CD4-positive, alpha-beta T cell treated with Interleukin-17A for 1 hour (primary cell): ENCODE measurements around the gene KRTAP5-4.
"Not testable (repeated sequence)": the region's sequence is repeated elsewhere in the genome, so short reads cannot be mapped to it uniquely, and the experiment has no call there.

Source experiments
- DNase-seq: peaks from one replicate; pipeline ENCODE4 v3.0.0-alpha.2; 2020

KRTAP5-4 gene, protein sequence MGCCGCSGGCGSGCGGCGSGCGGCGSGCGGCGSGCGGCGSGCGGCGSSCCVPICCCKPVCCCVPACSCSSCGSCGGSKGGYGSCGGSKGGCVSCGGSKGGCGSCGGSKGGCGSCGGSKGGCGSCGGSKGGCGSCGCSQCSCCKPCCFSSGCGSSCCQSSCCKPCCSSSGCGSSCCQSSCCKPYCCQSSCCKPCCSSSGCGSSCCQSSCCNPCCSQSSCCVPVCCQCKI

DNA sequence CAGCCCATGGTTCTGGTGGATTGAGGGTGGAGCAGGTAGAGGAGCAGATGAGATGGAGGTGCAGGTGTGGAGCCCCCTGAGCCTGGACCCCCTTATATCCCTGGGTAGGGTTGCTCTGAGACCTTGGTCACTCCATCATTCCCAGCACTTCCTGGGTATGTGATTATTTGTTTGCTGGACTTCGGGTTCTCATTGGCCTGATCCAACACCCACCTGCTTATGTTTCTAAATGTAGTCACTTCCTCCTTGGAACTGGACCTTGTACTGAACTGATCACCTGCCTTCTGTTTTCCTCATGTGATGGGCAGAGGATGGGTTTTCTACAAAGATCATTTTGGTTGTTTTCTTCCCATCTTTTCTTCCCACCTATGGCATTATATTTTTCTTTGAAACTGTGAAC, at the start of gene KRTAP5-4:
Gene KRTAP5-4 (minus strand): TSS at position 53 of the 400 bp plus-strand sequence. CDS start 45 bp downstream, at position 8.
- DNase-seq = no peak

DNA sequence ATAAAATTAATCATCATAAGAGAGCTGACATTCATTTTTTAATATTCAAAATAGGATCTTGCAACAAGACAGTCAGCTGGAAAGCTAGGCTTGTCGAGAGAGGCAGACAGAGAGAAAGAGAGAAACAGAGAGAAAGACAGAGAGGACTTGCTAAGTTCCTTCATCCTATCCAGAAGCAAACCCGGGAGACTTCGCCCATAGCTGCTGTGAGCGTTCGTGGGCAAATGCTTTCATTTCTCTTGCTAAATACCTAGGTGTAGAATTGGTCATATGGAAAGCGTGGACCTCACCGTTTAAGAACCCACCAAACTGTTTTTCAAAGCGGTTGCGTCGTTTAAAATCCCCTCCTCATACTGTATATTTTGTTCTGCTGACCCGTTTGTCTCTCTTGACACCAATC, 49.7 kb upstream of the KRTAP5-4 start:
- no peak for DNase-seq

DNA sequence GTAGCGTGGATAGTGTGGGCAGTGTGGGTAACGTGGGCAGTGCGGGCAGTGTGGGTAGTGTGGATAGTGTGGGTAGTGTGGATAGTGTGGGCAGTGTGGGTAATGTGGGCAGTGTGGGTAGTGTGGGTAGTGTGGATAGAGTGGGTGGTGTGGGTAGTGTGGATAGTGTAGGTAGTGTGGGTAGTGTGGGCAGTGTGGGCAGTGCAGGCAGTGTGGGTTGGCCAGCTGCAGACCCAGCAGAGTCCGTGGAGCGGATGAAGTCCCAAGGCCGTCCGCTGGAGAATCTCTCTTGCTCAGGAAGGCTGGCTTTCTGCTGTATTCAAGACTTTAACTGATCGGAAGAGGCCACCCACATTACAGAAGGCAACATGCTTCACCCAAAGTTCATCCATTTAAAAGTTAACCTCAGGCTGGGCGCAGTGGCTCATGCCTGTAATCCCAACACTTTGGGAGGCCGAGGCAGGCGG, 49.0 kb upstream of the KRTAP5-4 start:
- no peak for DNase-seq

DNA sequence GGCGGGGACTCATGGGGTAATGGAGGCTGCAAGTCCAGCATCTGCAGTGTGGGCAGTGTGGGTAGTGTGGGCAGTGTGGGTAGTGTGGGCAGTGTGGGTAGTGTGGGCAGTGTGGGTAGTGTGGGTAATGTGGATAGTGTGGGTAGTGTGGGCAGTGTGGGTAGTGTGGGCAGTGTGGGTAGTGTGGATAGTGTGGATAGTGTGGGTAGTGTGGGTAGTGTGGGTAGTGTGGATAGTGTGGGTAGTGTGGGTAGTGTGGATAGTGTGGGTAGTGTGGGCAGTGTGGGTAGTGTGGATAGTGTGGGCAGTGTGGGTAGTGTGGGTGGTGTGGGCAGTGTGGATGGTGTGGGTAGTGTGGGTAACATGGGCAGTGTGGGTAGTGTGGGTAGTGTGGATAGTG, 48.5 kb upstream of the KRTAP5-4 start:
- DNase-seq = not testable (repeated sequence)

DNA sequence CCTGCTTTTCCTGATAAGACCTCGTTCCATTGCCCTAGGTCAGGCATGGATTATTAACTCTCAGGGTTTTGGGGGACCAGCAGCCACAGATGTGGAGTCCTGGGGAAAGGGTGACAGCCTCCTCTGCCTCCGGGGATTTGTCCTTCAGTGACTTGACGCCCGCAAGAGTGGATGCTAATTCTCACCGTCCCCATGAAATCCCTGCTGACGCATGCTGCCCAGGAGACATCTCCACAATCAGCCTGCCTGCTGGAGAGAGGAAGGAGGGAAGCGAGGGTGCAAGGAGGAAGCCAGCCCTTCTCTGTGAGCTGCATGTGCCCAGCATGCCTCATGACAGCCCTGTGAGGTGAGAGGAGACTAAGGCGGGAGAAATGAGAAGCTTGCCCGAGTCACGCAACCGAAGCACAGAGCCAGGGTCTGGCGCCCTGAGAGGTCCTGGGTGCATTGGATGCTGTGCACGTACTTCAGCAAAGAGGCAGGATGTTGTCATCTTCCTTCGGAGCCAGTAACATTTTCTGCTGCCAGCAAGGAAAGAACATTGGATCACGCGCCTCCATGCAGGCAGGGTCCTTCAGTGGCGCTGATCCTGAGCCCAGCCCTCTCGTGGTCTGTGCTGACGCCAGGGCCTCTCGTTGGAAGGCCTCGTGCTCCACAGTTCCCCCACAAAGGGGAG, 47.7 kb upstream of the KRTAP5-4 start:
- DNase-seq = no peak

DNA sequence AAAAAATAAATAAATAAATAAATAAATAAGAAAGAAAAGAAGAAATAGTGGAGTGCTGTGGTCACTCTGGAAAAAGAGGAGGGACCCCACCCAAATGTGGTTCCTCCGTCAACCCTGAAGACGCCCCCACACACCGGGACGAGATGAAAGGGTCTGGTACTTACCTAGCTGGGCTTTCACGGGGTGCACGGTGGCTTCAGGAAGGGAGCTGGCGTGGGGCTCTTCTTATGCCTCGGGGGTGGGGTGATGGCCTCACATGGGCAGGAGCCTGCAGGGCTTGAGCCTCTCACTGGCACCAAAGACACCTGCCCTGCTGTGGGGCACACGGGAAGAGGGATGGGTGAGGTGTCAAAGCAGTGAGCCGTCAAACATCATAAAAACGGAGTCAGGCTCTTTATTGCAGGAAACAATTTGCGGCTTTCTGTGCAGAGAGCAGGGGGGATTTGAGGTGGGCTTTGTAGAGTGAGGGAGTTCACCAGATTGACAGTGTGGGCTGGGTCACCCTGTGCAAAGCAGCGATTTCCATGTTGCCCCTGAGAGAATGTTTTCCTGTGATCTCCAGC, 47.1 kb upstream of the KRTAP5-4 start:
- DNase-seq = no peak

DNA sequence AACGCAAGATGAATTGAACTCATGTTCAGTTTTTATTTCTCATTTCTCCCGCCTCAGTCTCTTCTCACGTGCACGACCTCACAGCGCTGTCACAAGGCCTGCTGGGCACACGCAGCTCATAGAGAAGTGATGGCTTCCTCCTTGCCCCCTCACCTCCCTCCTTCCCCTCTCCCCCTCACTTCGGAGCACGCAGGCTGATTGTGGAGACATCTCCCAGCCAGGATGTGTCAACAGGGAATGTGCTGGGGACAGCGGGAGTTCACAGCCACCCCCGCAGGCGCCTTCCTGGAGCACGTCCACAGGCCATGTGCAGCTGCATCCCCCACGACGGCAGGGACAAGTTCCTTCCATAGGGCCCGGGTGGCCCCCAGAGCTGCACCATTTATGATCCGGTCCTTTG, 46.0 kb upstream of the KRTAP5-4 start:
- no peak for DNase-seq

DNA sequence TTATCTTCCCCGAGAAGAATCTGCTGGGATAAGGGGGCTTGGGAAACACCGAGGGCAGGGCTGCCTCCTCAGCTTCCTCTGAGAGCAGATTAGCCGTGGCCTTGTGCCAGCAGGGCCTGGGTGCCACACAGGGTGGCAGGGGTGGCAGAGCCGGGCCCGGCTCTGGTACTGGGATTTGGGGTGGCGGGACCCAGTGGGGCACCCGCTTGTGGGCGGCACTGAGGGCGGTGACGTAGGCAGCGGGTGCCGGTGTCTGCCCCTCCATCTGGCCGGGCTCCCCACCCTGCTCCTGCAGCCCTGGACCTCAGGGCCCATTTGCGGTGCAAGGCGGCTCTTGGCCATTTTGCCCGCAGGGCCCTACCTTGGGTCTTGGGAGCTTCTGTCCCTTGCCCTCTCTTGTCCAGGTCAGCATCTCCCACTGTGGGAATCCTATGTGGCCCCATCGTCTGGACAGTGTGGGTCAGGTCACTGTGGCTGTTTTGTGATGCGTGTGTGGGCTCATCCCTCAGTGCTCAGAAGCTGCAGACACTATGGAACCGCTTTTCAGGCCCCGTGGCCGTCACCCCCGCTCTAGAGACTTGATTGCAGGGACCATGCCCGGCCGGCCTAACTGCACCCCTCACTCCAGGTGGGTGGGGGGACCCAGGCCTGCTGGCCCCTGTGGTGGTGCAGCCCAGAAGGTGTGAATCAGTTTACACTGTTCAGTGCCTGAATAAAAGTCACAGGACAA, 45.3 kb upstream of the KRTAP5-4 start:
- DNase-seq = no peak

DNA sequence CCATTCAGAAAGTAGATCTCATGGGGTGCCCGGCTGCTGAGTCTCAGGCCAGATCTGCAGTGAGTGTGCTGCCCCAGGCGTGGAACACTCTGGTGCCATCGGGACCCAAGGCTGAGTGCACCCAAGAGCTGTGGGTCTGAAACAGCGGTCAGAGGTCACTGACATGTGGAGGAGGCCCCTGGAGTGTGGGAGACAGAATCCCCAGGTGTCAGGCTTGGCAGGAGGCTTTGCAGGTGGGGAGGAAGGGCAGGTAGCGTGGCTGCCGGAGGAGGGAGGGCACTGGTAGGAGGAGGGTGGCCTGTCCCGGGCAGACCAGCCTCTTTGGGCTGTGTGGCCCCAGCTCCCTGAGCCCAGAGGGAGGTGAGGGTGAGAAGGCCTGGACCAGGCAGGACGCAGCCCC, 43.4 kb upstream of the KRTAP5-4 start:
- DNase-seq = no peak

DNA sequence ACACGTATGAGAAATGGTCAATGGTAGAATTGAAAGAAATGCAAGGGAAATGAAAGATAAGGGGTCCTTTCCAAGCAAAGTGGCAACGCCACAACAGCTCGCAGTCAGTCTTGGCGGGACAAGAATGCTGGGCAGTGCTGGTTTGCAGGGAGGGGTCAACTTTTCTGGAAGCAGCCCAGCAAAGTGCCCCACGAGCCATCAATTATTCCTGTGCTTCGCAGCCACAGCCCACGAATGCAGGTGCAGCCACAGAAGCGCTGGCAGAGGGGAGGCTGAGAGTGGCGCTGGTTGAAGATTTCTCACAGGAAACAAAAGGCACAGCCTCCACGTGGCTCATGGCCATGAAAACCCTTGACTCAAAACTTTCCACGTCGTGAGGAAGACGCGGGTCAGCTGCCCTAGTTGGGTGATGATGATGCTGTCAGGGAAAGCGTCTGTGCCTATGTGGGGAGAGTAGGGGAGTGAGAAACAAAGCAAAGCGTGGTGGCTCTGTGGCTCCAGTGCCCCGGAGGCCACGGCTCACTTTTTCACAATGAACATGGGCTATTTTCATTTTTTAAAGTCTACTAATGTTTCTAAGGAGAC, 40.9 kb upstream of the KRTAP5-4 start:
- DNase-seq = not testable (repeated sequence)

DNA sequence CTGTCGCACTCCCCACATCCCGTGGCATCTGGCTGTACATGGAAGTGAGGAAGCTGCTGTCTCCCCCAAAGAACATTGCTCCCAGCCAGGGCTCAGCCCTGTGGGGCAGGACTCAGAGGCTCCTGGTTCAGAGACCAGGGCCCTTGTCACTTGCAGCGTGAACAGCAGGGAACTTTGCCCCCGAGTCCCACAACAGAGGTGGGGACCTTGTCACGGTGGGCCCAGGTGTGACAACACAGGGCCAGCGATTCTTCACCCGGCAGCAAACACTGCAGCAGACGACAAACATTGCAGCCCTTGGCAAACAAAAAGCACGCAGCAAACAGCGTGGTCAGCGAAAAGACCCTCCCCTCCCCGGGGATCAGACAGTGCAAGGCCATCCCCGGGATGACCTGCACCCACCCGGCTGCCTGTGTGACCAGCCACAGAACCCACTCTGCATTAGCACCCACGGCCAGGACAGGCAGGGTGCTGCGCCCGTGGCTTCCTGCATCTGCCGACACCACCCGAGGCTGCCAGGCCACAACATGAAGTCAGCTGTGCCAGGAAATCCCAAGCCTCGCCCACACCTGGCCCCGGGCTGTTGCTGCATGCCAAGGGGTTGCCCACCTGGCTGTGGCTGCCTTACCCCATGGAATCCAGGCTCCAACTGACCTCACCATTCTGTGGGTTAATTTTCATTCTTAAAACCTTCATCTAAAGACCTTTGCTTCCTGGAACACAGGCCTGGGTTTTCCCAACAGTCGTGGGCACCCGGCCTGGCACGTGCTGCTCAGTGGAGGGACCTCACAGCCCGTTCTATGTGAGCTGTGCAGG, 39.7 kb upstream of the KRTAP5-4 start:
- not testable (repeated sequence) for DNase-seq

DNA sequence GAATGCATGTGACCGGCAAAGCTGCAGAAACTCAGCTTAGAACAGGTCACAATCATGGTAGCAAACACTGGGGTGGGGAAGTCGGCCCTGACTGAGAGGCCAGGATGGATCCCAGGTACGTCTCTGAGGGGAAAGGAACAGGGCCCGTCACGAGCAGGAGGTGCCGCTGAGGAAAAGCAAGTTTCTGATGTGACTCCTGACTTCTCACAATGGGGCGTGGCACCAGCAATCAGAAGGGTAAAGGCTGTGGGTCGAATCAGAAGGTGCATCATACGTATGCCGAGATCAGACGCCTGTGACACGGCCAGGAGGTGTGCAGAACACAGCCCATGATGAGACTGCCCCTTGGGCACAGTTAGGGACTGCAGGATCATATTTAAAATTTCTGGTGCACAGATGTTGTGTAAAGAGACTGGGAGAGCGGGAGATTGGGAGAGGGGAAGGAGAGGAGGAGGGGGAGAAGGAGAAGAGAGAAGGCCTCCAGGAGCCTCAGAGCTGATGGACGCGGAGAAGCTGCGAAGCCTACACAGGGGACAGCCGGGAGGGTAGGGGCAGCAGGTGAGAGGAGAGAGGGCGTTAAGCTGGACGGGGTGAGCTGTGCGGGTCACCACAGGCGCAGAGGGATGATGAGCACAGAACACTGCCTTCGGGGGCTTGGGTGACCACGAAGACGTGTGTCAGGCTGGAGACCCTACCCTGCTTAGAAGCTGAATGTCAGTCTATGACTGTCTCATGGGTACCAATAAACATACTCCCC, 38.4 kb upstream of the KRTAP5-4 start:
- DNase-seq = no peak

DNA sequence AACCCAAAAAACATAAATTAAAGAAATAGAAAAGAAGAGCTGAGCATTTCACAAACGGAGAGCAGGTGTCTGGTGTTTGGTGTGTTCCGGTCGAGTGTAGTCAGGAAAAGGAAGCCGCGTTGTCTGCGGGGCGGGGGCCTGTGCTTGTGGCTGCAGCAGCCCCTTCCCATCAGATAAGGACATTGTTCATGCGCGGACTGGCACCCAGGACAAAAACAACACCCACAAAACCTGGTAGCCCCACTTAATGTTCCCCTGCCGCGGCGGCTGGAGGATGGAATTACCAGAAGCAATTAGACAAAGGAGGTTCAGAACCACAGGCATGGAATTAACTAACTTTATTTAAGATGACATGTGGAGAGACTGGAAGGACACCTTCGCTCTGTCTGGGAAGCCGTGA, 37.6 kb upstream of the KRTAP5-4 start:
- no peak for DNase-seq

DNA sequence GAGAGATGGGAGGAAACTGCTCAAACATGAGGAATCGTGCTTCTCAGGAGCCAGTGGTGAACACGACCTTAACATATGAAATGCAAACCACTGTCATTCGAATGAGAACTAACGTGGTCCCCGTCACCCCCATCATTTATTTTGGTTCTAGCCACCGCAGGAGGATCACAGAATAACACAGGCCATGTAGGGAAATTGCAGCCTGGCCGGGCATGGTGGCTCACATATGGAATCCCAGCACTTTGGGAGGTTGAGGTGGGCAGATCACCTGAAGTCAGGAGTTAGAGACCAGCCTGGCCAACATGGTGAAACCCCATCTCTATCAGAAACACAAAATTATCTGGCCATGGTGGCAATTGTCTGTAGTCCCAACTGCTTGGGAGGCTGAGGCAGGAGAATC, 34.7 kb upstream of the KRTAP5-4 start:
- no peak for DNase-seq

DNA sequence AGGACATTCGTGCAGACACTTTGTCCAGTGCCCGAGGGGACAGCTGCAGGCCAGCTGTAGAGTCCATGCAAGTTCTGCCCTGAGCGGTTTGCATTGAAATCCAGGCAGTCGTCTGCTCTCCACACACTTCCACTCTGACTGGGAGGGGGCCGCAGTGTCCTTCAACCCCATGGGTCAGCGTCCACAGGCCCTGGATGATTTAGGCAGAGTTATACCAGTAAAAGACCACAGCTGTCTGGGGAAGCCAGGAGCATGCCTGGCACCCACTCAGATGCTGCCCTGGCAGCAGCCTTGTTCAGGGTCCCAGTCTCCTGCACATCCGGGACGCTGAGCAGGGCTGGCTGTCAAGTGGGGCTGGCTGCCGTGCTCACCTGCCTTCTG, 34.1 kb upstream of the KRTAP5-4 start:
- DNase-seq = no peak

DNA sequence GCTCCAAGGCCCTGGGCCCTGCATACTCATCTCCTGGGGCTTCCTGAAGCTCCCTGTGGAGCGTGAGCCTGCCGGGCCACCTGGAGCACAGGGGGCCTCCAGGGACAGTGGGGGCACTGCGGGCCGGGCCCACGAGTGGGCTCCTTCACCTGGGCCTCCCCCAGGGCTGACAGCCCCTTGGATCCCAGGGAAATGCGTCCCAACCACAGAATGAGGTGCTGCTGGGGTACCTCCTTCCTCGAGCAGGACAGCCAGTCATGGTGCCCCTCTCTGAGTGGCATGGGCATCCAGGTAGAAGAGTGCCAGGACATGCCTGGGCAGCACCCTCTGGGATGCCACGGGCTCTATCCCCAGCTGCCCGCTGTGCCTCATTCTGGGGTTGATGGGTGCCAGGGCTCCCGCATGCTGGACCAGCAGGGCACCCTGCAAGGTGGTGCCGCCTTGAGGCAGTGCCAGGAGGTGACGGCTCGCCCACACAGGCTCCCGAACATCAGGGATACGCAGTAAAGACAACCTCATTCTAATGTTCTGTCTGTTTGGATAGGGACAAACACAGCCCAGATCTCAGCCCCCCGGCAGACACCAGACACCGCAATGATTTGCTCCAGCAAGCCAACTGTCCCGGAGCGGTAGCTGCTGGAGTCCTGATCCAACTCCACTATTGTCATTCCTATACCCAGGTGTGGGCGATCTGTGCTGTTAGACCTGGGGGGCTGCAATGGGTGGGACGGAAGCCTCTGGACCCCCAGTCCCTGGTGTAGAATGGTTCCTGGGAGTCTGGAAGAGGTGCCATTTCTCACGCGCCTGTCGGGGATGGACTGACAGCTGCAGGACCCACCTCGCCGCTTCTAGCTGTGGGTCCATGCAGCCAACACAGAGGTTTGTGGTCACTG, 33.5 kb upstream of the KRTAP5-4 start:
- no peak for DNase-seq

DNA sequence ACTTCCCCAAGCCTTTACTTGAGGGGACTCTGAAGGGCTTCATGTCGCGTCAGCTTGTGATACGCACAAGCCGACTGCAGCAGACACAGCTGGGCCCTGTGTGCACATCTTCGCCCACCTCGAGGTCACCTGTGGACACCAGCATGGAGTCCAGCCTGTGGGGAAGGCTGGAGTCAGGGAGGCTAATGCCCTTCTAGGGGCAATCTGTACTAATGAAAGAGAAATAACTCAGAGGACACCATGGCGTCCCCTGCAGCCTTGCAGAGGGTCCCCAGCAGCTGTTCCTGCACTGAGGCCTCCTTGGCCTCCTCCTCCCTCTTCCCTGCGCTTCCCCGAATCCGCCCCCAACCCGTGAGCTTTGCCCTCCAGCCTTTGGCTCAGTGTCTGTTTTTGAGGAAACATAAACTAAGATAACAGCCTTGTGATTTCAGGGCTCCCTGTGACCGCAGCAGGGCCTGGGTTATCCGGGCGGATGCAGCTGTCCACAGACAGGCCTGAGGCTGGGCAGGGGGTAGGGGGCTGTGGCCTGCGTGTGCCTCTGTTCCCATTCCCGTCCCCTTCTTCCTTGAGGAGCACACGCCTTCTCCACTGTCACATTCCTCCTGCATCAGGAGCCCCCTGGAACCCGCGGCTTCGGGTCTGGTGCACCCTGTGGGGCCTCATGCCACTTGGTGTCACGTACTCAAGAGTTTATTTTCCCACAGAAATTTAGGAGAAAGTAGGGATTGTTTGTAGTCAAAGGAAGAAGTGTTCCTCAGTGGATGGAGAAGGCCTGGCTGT, 32.6 kb upstream of the KRTAP5-4 start:
- DNase-seq = no peak

DNA sequence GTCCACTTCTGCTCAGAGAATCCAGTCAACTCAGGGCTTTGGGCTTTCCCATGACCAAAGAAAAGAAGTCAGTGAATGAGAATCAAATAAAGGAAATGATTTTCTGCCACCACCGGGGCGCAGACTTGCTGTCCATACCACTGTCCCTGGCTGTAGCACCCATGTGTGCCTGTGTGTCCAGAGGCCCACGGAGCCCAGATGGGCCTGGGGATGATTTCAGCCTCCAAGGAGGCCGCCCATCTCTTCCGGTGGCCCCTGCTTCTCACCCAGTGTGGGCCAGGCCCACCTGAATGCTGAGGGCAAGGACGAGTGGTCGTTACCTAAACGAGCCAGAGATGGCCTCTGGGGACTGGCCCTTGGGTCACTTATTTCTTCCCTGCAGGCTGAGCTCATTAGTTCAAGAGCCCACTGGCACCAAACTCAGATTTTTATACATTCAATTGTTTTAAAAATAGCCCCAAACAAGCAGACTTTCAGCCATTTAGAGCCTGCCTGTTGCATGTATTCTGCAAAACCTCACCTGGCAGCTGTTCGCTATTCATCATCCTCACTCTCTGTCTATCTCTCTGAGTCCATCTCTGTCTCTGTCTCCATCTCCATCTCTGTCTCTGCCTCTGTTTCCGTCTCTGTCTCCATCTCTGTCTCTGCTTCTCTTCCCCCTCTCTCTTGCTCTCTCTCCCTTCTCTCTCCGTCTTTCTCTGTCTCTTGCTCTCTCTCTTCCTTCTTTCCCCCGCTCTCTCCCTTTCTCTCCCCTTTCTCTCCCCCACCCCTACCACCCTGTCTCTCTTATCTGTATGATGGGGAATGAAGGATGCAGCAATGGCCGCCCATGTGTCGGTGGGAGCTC, 31.8 kb upstream of the KRTAP5-4 start:
- no peak for DNase-seq
